ENCODE results near the gene CASTOR1. TPM values are rescaled to one million over a fixed set of nuclear protein-coding genes. Genes with fewer than 3 reads are reported as not detected.

CASTOR1 gene
- polyA plus RNA-seq, 1 of the 3 experiments (the other 2 are of a cell fraction) = 14.4 TPM

DNA sequence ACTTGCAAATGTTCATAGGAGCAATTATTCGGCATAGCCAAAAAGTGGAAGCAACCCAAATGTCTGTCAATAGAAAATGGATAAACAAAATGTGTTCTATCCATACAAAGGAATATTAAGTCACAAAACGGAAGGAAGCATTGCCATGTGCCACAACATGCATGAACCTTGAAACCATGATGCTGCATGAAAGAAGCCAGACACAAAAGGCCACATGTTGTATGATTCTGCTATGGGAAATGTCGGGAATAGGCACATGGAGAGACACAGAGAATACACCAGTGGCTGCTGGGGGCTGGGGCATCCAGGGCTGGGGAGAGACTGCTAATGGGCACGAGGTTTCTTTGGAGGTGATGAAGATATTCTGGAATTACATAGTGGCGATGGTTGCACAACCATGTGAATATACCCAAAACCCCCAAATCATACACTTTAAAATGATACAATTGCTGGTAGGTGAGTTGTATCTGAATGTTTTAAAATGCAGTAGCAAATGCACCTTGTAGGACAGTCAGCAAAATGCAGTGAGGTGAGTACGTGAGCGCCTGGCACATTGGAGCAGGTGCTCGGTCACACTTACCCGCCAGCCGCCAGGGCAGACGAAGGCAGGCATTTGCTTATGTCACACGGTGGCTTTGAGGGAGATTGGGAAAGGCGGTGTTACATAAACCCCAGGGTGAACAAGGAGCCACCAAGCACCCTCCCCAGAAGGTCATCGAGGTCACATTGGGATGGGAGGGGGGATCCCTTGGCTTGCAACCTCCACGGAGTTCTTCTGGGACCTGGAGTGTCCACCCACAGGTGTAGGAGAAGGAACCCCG is 16.3 kb downstream of the CASTOR1 start:
- Histone ChIP-seq H3K9me2 (no peaks in the 10 kb centered on the region), H3F3A (replicated peaks; ENCODE audit: insufficient read depth) (peaks cover 15% of the 10 kb centered on the region), H3K27me3 (ENCODE audit: insufficient read depth) (no peaks in the 10 kb centered on the region), H3K4me2 (no peak overlapping the region), H3K79me2 (ENCODE audit: insufficient read depth) (no peaks in the 10 kb centered on the region), H3K36me3 (replicated peaks in 1 of 2; ENCODE audit: control insufficient read depth in 1 of 2, insufficient read depth in 2 of 2, low read length in 1 of 2) (no peaks in the 10 kb centered on the region), H3K9me3 (no peaks in the 10 kb centered on the region), H4K20me1 (ENCODE audit: insufficient read depth) (no peaks in the 10 kb centered on the region), H3K27ac (ENCODE audit: low read depth in 2 of 2, low read length in 1 of 2) (no peak overlapping the region), H3K9ac (no peak overlapping the region), H3K4me3 (ENCODE audit: low read depth in 2 of 2, low read length in 1 of 2) (no peak overlapping the region), H3K4me1 (ENCODE audit: control insufficient read depth in 1 of 2, insufficient read depth in 2 of 2, low read depth in 1 of 2, low read length in 1 of 2) (peaks cover 0 to 10% of the 10 kb centered on the region in 2 experiments; a peak in 2 of 4 replicates), H2AFZ (ENCODE audit: low read depth) (no peak overlapping the region)
- WGBS (ENCODE audit: low lambda C conversion rate) = 89% methylated on average over 15 of the region's 16 CpGs
- POLR2A ChIA-PET = no interaction called here
- CTCF ChIA-PET = interaction anchor here (1.0 to 1.1 kb wide), 2 partner anchors 10 to 114 kb away, joined by 3 to 4 read pairs; partner anchors contain the start of gene RNF215
- no peak for TF ChIP-seq MEF2A (IDR thresholded peaks at IDR 0.05; ENCODE audit: borderline replicate concordance, low read depth)
- DNase-seq = no peak

- H2AFZ ChIP-seq (ENCODE audit: low read depth) = no peak overlapping the region
- H3K79me2 ChIP-seq (ENCODE audit: insufficient read depth) = no peaks in the 10 kb centered on the region
- no peaks in the 10 kb centered on the region for H3K27me3 ChIP-seq (ENCODE audit: insufficient read depth)
- H3K4me3 ChIP-seq (ENCODE audit: low read depth in 2 of 2, low read length in 1 of 2) = no peak overlapping the region
- ChIA-PET POLR2A (no interaction called here), CTCF (interaction anchor here (1.1 to 3.8 kb wide), 3 partner anchors 15 to 163 kb away, joined by 3 to 11 read pairs (median 9); no protein-coding TSS in a partner anchor)
- H3F3A ChIP-seq (replicated peaks; ENCODE audit: insufficient read depth) = peaks cover 3% of the 10 kb centered on the region
- TF ChIP-seq FOXM1 (IDR thresholded peaks at IDR 0.05; ENCODE audit: low read depth) (no peak), MEF2A (IDR thresholded peaks at IDR 0.05; ENCODE audit: borderline replicate concordance, low read depth) (no peak), SIN3A (IDR thresholded peaks at IDR 0.05; ENCODE audit: borderline replicate concordance, low read depth, low read length) (no peak), RFX5 (IDR thresholded peaks at IDR 0.05; ENCODE audit: low read length) (no peak), TAF1 (IDR thresholded peaks at IDR 0.05; ENCODE audit: borderline replicate concordance, low read depth, low read length) (no peak)
- TF ChIP-seq, protein P1, sequence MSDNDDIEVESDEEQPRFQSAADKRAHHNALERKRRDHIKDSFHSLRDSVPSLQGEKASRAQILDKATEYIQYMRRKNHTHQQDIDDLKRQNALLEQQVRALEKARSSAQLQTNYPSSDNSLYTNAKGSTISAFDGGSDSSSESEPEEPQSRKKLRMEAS (IDR thresholded peaks at IDR 0.05; ENCODE audit: low read depth) = no peak
- TF ChIP-seq, protein P2, sequence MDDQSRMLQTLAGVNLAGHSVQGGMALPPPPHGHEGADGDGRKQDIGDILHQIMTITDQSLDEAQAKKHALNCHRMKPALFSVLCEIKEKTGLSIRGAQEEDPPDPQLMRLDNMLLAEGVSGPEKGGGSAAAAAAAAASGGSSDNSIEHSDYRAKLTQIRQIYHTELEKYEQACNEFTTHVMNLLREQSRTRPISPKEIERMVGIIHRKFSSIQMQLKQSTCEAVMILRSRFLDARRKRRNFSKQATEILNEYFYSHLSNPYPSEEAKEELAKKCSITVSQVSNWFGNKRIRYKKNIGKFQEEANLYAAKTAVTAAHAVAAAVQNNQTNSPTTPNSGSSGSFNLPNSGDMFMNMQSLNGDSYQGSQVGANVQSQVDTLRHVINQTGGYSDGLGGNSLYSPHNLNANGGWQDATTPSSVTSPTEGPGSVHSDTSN (IDR thresholded peaks at IDR 0.05) = no peak
- no peak overlapping the region for H3K9ac ChIP-seq
- H3K4me1 ChIP-seq (ENCODE audit: control insufficient read depth in 1 of 2, insufficient read depth in 2 of 2, low read depth in 1 of 2, low read length in 1 of 2) = no peaks in the 10 kb centered on the region; a peak in 1 of 4 replicates
- no peaks in the 10 kb centered on the region for H3K9me2 ChIP-seq
- 87% methylated on average over 11 of the region's 16 CpGs for WGBS (ENCODE audit: low lambda C conversion rate)
- H3K27ac ChIP-seq (ENCODE audit: low read depth in 2 of 2, low read length in 1 of 2) = no peak overlapping the region
- H3K9me3 ChIP-seq = no peaks in the 10 kb centered on the region
- H4K20me1 ChIP-seq (ENCODE audit: insufficient read depth) = no peaks in the 10 kb centered on the region
- no peak for DNase-seq
- no peak overlapping the region for H3K4me2 ChIP-seq
- no peaks in the 10 kb centered on the region for H3K36me3 ChIP-seq (replicated peaks in 1 of 2; ENCODE audit: control insufficient read depth in 1 of 2, insufficient read depth in 2 of 2, low read length in 1 of 2)
Observed at GRCh38 chr22:30270832-30271231, 18.5 kb downstream of the CASTOR1 start.

- Histone ChIP-seq H3K9me2 (no peaks in the 10 kb centered on the region), H4K20me1 (ENCODE audit: insufficient read depth) (no peaks in the 10 kb centered on the region), H3K9ac (no peak overlapping the region), H3K36me3 (replicated peaks in 1 of 2; ENCODE audit: control insufficient read depth in 1 of 2, insufficient read depth in 2 of 2, low read length in 1 of 2) (no peaks in the 10 kb centered on the region), H3K79me2 (ENCODE audit: insufficient read depth) (no peaks in the 10 kb centered on the region), H3K4me2 (no peak overlapping the region), H3K27me3 (ENCODE audit: insufficient read depth) (no peaks in the 10 kb centered on the region), H2AFZ (ENCODE audit: low read depth) (no peak overlapping the region), H3K4me3 (ENCODE audit: low read depth in 2 of 2, low read length in 1 of 2) (no peak overlapping the region), H3K9me3 (no peaks in the 10 kb centered on the region), H3K27ac (ENCODE audit: low read depth in 2 of 2, low read length in 1 of 2) (no peak overlapping the region), H3K4me1 (ENCODE audit: control insufficient read depth in 1 of 2, insufficient read depth in 2 of 2, low read depth in 1 of 2, low read length in 1 of 2) (peaks cover 0 to 2% of the 10 kb centered on the region in 2 experiments; a peak in 2 of 4 replicates), H3F3A (replicated peaks; ENCODE audit: insufficient read depth) (no peaks in the 10 kb centered on the region)
- POLR2A ChIA-PET = no interaction called here
- 81% methylated on average over 8 of the region's 8 CpGs for WGBS (ENCODE audit: low lambda C conversion rate)
- CTCF ChIA-PET = interaction anchor here (1.9 to 3.8 kb wide), 3 partner anchors 13 to 20 kb away, joined by 6 to 11 read pairs (median 9); no protein-coding TSS in a partner anchor
- DNase-seq = no peak
- TF ChIP-seq, protein P1 (IDR thresholded peaks at IDR 0.05; ENCODE audit: low read depth) = no peak
- TF ChIP-seq IRF3 (IDR thresholded peaks at IDR 0.05; ENCODE audit: low read depth, low read length) (no peak), MEF2A (IDR thresholded peaks at IDR 0.05; ENCODE audit: borderline replicate concordance, low read depth) (no peak), MXI1 (IDR thresholded peaks at IDR 0.05; ENCODE audit: low read depth, low read length) (no peak), SIN3A (IDR thresholded peaks at IDR 0.05; ENCODE audit: borderline replicate concordance, low read depth, low read length) (no peak), ZBTB33 (IDR thresholded peaks at IDR 0.05; ENCODE audit: borderline replicate concordance, low read depth) (no peak), NRF1 (IDR thresholded peaks at IDR 0.05; ENCODE audit: low read depth, low read length) (no peak), FOXJ3 (CRISPR knock-in tag; IDR thresholded peaks at IDR 0.05) (no peak), RXRA (IDR thresholded peaks at IDR 0.05; ENCODE audit: borderline replicate concordance, low read depth) (no peak)
Observed at GRCh38 chr22:30268331-30268730, 21.0 kb downstream of the CASTOR1 start.

All from SK-N-SH (cell line).